Hypothalamus (tissue), 51 donors: Measurements from ENCODE around the gene NAE1.
"Not testable (repeated sequence)": the region's sequence is repeated elsewhere in the genome, so short reads cannot be mapped to it uniquely, and the experiment has no call there.

Experiments
- DNase-seq, 51 donors: peaks; one replicate each; lab custom pipeline; 2025; lab: John Stamatoyannopoulos, UW

NAE1 gene

DNA sequence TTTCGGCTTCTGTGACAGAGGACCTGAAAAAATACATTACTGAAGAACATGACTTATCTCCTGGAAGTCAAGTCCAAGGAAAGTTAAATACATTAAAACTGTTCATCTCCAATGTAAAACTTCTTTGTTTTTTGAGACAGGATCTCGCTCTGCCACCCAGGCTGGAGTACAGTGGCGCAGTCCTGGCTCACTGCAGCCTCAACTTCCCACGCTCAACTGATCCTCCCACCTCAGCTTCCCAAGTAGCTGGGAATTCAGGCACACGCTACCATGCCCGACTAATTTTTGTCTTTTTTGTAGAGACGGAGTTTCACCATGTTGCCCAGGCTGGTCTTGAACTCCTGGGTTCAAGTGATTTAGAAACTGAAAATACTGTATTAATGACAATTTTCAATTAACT lies 19.7 kb downstream of the NAE1 start:
- no peak for DNase-seq

- DNase-seq = no peak
Measured at GRCh38 chr16:66810391-66810790, 20.4 kb downstream of the NAE1 start.

GRCh38 chr16:66809765-66810164 lies 21.0 kb downstream of the NAE1 start:
- DNase-seq = no peak

DNA sequence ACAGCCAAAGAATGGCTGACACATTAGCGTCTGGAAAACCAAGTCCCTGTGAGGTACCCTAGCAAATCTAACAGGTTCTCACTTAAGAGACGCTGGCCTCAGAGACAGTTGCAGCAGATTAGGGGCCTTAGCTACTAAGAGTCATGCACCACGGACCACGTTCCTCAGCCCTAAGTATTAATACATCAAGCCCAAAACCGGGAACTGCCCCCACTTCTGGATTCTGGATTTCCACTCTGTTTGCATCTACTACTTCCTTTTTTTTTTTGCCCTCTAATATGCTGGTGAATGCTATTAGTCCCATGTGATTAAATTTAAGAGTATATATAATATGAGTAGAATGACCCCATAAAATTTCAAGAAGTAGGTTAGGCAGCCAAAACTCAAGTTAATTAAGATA lies 28.6 kb downstream of the NAE1 start:
- no peak for DNase-seq

- no peak for DNase-seq
Measured at GRCh38 chr16:66801320-66802105, 29.3 kb downstream of the NAE1 start, which contains the start of gene TERB1. Gene TERB1 (minus strand): TSS chr16:66801584. CDS start chr16:66796798, 4,786 bp downstream.

- DNase-seq = no peak
Measured at GRCh38 chr16:66800856-66801255, 29.9 kb downstream of the NAE1 start.

DNA sequence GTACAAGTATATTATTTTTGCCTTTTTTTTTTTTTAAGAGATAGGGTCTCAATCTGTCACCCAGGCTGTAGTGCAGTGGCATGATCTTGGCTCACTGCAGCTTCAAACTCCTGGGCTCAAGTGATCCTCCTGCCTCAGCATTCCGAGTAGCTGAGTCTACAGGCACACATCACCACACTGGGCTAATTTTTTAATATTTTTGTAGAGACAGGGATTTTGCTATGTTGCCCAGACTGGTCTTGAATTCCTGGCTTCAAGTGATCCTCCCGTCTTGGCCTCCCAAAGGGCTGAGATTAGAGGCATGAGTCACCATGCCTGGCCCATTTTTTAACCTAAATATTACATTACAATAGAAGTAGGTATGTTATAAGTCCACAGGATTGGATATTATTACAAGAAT lies 32.6 kb downstream of the NAE1 start:
- DNase-seq = no peak

DNA sequence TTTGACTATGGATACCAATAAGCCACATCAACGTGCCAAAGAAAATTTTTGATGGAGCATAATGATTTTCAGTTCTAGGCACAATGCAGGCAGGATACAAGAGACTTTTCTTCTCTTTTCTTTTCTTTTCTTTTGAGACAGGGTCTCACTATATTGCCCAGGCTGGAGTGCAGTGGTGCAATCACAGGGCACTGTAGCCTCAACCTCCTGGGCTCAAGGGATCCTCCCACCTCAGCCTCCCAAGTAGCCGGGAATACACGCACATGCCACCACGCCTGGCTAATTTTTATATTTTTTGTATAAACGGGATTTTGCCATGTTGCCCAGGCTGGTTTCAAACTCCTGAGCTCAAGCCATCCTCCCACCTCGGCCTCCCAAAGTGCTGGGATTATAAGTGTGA lies 36.8 kb downstream of the NAE1 start:
- DNase-seq = not testable (repeated sequence)

GRCh38 chr16:66790130-66790733 lies 40.5 kb downstream of the NAE1 start:
- no peak for DNase-seq

DNA sequence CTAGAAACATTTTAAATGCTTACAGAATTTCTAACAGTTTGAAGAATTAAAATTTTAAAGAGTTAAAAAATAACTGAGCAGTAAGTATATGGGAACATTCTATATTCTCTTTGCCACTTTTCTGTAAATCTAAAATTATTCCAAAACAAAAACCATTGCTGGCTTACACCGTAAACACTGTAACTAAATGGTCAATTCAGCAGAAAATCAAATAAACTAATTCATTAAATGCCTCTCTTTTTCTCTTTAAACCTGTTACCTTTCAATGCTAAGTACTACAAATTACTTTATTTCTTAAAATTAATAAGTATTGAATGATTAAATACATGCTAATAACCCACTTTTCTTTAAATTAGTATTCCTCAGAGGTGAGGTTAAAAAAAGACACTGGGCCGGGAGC lies 43.3 kb downstream of the NAE1 start:
- no peak for DNase-seq

- DNase-seq = no peak
Measured at GRCh38 chr16:66786551-66786950, 44.2 kb downstream of the NAE1 start.

DNA sequence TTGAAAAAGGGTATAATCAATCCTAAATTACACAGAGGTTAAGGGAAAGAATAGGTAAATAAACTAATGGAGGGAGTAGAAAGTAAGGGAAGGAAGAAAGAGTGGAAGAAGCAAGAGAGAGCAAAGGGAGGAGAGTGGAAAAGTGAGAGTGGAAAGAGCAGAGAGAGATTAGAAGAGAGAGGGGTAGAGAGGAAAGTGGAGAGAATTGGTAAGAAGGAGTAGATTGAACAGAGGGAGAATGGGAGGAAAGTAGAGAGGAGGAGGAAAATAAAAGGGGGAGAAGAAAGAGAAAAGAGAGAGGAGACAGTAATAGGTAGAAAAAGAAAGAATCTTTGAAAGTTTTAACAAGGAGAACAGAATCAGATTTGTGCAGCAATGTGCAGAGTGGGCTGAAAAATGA lies 54.3 kb downstream of the NAE1 start:
- no peak for DNase-seq

DNA sequence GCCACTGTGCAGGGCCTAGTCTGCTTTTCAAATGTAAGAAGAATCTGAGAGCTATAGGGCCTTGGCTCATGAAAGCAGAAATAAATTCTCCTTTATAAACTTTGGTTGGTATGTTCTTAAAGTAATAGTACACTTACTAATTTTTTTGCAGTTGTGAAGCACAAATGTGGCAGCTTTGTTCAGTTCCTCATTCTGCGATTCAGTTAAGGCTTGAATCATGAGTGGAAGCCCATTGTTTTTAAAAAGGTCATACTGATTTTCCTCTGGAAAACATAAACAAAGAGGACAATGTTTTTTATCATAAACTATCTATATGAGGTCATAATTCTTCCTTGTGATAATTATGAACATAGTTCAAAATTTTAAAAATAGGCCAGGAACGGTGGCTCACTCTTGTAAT lies 55.8 kb downstream of the NAE1 start:
- no peak for DNase-seq

GRCh38 chr16:66758086-66758485 lies 72.7 kb downstream of the NAE1 start:
- DNase-seq = no peak

DNA sequence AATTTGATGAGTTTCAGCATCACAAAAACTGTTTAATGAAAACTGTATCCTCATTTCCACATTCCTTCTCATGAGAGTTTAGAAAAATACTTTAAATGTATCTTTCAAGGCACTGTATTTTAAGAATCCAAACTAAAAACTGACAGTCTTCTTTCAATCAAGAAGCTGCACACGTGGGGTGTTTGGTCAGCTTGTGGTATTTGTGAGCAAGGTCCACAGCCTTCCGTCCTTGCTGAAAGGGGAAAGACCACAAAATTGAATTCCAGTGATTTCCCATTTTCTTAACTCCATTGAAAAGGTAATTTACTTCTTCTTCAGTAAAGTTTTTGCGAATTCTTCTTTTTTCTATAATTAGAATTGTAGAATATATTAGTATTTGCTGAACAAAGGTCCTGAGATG lies 76.0 kb downstream of the NAE1 start:
- DNase-seq = no peak

DNA sequence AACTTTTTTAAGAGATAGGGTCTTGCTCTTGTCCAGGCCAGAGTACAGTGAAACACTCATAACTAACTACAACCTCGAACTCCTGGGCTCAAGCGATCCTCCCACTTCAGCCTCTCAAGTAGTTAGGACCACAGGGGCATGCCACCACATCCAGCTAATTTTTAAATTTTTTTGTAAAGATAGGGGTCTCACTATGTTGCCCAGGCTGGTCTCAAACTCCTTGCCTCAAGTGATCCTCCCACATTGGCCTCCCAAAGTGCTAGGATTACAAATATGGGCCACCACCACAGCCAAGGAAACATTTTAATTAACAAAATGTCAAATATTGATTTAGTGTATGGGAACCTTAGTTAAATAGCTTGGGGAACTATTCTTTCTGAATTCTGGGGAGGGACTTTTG lies 76.6 kb downstream of the NAE1 start:
- DNase-seq = no peak

DNA sequence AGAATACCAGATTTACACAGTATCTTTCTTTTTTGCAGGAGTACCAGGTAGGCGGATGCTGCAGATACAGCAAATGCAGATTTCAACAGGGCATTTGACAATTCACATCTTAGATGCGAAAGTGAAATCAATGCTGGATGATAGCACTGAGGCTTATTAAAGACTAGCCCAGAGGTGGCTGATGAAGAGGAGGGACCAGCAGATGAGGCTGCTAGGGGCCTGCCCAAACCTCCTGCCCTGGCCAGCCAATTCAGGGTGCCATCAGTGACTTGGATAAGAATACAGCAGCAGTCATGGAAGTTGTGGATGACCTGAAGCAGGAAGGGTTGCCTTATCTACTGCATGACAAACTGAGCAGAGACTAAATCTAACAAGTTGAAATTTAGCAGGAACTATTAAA lies 77.8 kb downstream of the NAE1 start:
- peak in 1 of 51 donors; percentile 28 for DNase-seq
